Stimulated activated CD4-positive, alpha-beta T cell treated with anti-CD3 and anti-CD28 coated beads, Interleukin-1b, Interleukin-23, amount 100 ng/mL, for 24 hours (primary cell): Measurements from ENCODE around the gene B4GALNT1.

Experiments
- DNase-seq, 4 experiments: peaks; one replicate each; pipeline ENCODE4 v3.0.0-alpha.2; 2020; ENCODE audit warnings: low read depth in 4 of 4, low spot score in 1 of 4

Gene B4GALNT1

GRCh38 chr12:57586832-57587429 is 46.1 kb downstream of the B4GALNT1 start:
- no peak for DNase-seq

DNA sequence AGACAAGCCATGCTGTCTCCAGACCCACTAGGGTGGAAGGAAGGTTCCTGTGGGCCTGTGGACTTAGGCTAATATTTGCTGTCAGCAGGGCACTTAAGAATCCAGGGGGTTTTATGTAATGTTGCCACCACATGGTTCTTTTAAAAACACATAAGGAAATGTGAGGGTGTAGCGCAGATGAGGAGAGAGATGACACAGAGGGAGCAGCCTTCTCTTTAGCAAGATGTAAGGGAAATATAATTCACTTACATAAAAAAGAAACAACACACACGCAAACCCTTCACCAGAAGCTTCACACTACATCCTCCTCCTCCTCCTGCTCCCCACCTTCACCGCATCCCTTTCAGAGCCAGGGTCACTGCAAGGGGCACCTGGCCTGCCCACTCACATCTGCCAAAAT is 46.9 kb downstream of the B4GALNT1 start:
- no peak for DNase-seq

DNA sequence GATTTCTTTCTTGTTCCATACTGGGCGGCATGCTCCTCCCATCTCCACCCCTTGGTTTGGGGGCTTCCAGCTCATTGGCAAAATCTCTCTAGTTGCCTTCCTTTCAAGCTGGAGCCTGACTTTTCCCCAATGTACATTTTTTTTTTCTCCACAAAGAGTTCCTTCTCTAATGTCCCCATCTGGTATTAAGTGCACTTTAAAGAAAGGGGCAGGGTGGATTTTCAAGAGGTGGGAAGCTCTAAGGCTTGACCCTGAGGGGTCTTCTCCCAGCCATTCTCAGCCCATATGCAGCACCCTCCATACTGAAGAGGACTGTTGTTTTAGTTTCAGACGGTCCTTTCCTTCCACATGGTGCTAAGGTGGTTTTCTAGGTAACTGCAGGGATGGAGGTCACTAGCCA is 47.8 kb downstream of the B4GALNT1 start:
- DNase-seq, result no peak

- DNase-seq, result no peak
Observed at GRCh38 chr12:57584690-57585089, 48.3 kb downstream of the B4GALNT1 start.

- no peak for DNase-seq
Observed at GRCh38 chr12:57584050-57584449, 49.0 kb downstream of the B4GALNT1 start.

GRCh38 chr12:57583008-57583831 is 49.8 kb downstream of the B4GALNT1 start:
- DNase-seq, result peak; percentile 30 to 47 (median 37)

- DNase-seq, result no peak
Observed at GRCh38 chr12:57582440-57582839, 50.6 kb downstream of the B4GALNT1 start.

DNA sequence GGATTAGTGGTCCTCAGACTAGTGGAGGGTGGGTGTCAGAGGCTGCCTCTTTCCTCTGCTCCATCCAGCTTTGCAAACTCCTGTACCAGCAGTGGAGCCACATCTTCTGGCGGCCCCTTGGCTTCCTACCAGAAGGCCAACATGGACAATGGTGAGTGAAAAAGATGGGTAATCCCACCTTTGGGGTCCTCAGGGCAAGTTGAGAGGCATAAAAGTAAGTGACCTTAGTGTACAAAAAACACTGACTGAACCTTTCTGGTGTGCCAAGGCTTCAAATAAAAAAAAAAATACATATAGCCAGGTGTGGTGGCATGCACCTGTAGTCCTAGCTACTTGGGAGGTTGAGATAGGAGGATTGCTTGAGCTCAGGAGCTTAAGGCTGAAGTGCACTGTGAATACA is 51.2 kb downstream of the B4GALNT1 start:
- DNase-seq, result no peak

DNA sequence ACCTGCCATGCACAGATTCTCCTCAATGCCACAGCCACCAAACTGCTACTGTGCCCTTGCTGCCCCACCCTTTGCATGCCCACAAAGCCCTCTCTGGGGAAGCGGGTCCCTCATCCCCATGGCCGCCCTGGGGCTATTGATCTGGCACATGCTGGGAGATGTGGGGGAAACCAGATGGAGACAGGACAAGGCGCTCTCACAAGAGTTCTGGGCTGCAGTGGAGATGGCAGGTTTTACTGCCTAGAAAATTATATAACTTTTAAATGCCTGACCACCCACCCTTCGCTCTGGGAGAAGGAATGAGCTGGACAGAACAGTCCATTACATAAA is 52.6 kb downstream of the B4GALNT1 start:
- DNase-seq, result no peak

GRCh38 chr12:57579677-57580465 is 53.1 kb downstream of the B4GALNT1 start:
- no peak for DNase-seq

DNA sequence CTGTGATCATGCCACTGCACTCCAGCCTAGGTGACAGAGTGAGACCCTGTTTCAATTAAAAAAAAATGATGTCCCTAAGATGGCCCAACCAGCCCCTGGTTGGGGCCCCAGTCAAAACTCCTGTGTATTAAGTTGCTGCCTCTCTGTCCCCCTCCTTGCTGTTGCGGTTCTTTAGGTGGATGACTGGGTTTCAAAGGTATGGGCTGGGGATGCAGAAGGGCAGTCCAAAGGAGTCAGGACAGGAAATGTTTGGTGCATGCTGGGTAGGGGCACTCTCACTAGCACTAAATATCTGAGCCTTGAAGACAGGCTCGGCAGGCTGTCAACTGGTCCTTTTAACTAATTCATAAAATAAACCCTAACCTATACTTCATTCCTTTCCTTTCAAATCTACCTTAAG is 54.0 kb downstream of the B4GALNT1 start:
- DNase-seq, result no peak

GRCh38 chr12:57577981-57578758 is 54.8 kb downstream of the B4GALNT1 start:
- DNase-seq, result no peak

- no peak for DNase-seq
Observed at GRCh38 chr12:57576613-57577160, 56.3 kb downstream of the B4GALNT1 start.
